NCI-H1048 (cell line): Measurements from ENCODE around the gene ISLR2.

Experiments used
- DNase-seq: peaks from one replicate; lab custom pipeline; 2025; lab: John Stamatoyannopoulos, UW

ISLR2 gene

DNA sequence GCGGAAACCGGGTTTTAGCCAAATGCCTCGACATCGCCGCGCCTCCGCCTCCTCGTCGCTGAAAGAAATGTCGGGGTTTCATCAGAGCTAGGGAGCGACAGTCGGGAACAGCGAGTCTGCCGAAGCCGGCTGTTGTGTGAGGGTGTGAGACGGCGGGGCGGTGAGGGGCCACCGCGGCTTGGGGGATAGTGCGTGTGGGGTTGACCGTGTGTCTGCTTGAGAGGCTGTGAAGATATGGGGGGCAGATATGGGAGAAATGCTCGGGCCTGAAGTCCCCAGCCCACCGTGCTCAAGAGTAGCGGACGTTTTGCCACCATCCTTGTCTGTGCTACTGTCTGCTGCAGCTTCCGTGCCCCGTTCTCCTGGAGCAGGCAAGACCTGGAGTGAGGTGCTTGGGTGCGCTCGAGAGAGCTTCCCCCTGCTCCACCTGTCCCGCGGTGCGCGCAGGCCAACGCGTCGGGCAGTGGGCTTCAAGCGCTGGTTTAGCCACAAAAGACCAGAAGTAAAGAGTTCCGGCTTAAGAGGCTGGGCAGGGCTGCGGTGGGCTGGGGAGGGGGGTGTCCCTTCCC is 716 bp upstream of the ISLR2 start:
- no peak for DNase-seq

- DNase-seq, result no peak
Measured at GRCh38 chr15:74130849-74131627, 652 bp downstream of the ISLR2 start.

DNA sequence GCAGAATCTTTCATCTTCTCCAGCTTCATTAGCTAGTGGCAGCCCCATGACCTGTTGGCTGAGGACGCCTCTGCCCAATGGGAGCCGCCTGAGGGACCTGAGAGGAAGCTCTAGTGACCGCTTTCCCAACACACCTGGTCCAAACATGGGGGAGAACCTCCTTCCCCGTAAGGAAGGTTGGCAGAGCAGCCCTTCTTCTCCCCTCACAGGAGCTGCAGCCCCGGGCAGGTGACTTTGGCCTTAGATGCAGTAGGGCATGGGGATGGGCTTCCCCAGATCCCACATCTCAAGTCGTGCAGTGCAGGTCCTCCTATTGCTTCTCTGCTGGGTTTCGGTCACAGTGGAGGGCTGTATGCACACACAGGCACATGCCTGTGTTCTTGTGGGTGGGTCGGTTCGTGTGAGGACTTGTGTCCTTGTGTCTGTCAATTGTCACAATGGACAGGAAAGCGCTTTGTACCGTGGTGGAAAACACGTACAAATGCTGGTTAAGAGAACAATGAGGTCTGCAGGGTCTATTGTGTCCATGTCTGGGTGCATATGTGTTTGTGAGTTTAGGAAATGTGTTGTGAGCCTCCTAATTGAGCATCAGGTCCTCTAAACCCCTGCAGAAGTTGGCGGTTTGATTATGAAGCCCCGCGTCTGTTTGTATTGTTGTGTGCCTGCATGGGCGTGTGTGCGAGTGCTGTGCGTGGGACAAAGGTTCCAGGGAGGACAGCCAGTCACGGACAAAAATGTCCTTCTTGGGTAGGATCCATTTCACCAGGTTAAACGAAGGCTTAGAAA is 1.4 kb downstream of the ISLR2 start:
- DNase-seq, result no peak

- DNase-seq, result no peak
Measured at GRCh38 chr15:74132681-74133651, 2.6 kb downstream of the ISLR2 start.

DNA sequence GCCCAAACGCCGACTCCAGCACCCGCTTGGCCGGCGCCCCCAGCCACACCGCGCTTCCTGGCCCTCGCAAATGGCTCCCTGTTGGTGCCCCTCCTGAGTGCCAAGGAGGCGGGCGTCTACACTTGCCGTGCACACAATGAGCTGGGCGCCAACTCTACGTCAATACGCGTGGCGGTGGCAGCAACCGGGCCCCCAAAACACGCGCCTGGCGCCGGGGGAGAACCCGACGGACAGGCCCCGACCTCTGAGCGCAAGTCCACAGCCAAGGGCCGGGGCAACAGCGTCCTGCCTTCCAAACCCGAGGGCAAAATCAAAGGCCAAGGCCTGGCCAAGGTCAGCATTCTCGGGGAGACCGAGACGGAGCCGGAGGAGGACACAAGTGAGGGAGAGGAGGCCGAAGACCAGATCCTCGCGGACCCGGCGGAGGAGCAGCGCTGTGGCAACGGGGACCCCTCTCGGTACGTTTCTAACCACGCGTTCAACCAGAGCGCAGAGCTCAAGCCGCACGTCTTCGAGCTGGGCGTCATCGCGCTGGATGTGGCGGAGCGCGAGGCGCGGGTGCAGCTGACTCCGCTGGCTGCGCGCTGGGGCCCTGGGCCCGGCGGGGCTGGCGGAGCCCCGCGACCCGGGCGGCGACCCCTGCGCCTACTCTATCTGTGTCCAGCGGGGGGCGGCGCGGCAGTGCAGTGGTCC is 3.5 kb downstream of the ISLR2 start:
- no peak for DNase-seq

- no peak for DNase-seq
Measured at GRCh38 chr15:74134387-74135027, 4.1 kb downstream of the ISLR2 start.

GRCh38 chr15:74135041-74135565 is 4.7 kb downstream of the ISLR2 start:
- no peak for DNase-seq

- no peak for DNase-seq
Measured at GRCh38 chr15:74136540-74136813, 6.1 kb downstream of the ISLR2 start.

GRCh38 chr15:74136814-74137536 is 6.6 kb downstream of the ISLR2 start:
- DNase-seq, result no peak

DNA sequence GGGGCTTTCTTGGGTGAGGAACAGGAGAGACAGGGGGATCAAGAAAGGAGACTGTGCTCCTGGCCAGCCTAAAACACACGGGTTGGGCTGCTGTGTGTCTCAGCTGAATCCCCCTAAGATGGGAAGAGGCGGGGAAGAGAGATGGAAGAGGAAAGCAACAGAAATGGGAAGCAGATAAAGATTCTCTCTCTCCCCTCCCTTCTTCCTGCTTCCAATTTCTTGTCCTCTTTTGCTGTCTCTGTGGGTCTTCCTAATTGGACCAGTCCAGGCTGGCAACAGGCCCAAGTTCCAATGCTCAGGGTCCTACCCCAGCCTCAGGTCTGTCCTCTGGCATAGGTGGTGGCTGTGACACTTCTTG is 7.1 kb downstream of the ISLR2 start:
- DNase-seq, result no peak

GRCh38 chr15:74138642-74139041 is 8.3 kb downstream of the ISLR2 start:
- DNase-seq, result no peak

DNA sequence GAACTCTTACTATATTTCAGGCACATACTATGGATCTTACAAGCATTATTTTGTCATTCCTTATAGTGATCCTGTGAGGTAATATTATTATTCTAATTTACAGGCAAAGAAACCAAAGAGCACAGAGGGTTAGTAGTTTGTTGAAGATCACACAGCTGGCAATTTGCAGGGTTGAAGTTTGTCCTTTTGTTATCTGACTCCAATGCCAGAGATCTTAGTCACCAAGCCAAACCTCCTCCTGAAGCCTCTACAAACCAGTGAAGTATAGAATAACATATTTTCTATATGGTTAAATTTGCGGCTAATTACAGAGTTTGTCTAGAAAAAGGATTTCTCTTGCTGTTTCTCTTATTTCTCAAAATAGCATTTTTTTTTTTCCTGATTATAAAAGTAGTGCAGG is 11.2 kb downstream of the ISLR2 start:
- DNase-seq, result no peak

- no peak for DNase-seq
Measured at GRCh38 chr15:74144153-74144775, 13.9 kb downstream of the ISLR2 start.

GRCh38 chr15:74146277-74146800 is 16.0 kb downstream of the ISLR2 start:
- no peak for DNase-seq

DNA sequence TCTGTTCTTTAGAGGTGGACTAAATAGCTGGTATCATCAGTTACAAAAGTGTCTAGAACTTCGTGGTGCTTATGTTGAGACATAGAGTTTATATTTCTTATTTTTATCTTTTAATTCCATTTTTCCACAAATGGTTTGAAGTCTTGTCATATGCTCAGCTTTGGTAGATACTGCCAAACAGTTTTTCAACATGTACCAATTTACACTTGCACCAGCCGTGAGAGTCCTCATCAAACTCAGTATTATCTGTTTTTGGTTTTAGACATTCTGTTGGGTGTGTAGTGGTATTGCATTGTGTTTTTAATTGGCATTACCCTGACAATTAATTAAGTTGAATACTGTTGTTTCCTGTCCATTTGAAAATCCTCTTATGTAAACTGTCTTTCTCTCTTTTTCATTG is 16.7 kb downstream of the ISLR2 start:
- DNase-seq, result no peak

DNA sequence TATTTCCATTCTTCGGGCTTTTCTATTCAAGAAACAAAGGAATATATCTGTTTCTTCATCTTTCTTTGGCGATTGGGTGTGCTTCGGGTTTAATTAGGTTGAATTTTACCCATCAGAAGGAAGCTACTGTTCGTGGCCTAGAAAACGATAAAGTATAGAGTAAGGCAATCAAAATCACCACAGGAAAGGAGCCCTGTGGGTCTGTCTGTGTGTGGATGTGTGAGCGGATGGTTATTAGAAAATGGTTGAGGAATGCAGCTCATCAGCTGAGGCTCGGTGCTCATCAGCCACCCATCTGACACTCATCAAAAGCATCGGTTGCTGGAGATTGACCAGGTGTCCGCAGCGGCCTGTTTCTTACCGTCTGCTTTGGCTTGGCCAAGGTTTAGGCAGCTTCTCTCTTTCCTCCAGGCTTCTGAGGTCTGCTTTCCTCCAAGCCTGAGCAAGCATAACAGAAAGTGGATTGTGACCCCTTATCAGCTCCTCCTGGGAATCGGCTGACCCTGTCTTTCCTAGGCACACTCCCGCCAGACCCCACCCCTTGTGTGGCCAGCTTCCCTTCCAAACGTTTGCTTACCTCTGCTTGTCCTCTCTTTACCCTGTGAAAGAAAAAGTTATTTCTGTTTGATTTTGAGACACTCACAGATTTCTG is 25.5 kb downstream of the ISLR2 start:
- DNase-seq, result no peak

GRCh38 chr15:74156678-74157411 is 26.5 kb downstream of the ISLR2 start:
- DNase-seq, result no peak
